Measurements from ENCODE around the gene NEU3.

The NEU3 gene

GRCh38 chr11:75063741-75064314 is 75.1 kb downstream of the NEU3 start:
- DNase-seq (ENCODE audit: low read depth, low spot score), result no peak

GRCh38 chr11:75066061-75066460 is 77.3 kb downstream of the NEU3 start:
- peak; percentile 2 for DNase-seq (ENCODE audit: low read depth, low spot score)

All from astrocyte of the hippocampus (primary cell).